Measurements from ENCODE around the gene SLC25A21.

Gene SLC25A21

DNA sequence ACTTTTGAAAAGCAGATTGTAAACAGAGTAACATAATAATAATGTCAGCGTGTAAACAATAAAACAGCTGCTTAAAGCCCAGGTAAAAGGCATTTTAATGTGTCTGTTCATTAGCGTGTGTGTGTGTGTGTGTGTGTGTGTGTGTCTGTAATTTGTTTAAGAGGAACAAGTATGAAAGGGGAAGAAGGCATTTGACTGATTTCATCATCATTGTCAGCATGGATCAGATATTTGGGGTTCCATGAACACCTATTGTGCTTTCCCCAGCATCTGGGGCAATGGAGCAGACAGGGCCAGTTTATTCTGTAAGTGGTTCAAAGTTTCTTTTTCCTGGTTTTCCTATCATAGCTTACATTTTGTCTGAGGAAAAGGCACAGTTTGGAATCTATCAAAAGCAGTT lies 28.9 kb downstream of the SLC25A21 start:
- no peak for DNase-seq (ENCODE audit: low read depth)

- no peak for DNase-seq (ENCODE audit: low read depth)
Measured at GRCh38 chr14:37142835-37143401, 29.5 kb downstream of the SLC25A21 start.

- no peak for DNase-seq (ENCODE audit: low read depth)
Measured at GRCh38 chr14:37140176-37140575, 32.2 kb downstream of the SLC25A21 start.

- no peak for DNase-seq (ENCODE audit: low read depth)
Measured at GRCh38 chr14:37139710-37140109, 32.7 kb downstream of the SLC25A21 start.

DNA sequence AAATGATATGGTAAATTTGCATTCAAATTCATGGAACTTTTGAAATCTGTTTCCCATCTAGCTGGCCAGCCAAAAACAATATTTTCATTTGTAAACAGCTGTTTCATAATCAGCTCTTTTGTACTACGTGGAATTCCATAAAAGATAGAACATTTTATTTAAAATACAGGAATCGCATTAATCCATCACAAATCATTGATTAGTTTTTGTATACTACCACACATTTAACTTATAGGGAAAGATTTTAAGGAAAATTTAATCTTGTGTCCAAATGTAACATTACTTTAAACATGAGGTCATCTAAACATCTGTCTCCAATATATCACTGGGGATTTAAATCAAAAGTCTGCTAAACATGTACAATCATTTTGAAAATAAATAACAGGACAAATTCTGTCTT lies 33.5 kb downstream of the SLC25A21 start:
- DNase-seq (ENCODE audit: low read depth): no peak

DNA sequence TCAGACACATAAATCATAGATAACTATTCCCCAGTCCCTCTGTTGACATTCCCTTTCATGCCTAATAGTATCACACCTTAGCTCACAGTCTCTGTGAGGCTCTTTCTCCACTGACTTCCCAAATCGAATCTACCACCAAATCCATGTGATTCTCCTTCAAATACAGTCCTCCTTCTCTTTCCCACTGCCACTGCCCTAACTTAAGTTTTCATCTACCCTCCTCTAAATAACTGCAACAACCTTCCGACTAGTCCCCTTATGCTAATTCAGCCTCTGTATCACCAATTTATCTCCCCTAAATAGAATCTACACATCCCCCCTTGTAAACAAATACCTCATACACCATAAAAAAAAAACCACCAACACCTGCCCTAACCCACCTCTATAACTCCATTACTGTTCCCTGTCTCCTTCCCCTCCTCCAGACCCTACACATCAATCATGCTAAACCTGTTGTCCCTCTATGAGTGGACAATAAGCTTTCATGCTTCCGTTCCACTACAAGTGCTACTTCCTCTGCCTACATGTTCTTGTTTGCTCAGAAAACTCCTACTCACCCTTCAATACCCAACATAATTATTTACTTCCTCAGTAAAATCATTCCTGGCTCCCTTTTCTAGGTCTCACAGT lies 39.0 kb downstream of the SLC25A21 start:
- DNase-seq (ENCODE audit: low read depth): no peak

- no peak for DNase-seq (ENCODE audit: low read depth)
Measured at GRCh38 chr14:37131205-37131604, 41.2 kb downstream of the SLC25A21 start.

DNA sequence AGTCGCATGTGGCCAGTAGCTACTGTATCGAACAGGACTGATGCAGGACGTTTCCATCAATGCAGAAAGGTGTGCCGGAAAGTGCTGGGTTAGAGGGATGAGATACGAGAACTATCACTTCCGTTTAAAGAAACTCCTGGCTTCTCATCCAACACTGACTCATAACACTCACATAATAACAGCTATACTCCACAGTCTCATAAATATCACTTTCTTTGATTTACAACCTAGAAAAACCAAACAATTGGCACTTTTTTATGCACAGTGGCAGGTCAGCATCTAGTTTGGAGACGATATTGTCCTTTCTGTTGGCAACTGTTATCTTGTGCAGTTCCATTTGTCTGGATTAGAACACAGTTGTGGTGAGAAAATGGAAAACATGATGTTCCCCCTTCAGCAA lies 43.4 kb downstream of the SLC25A21 start:
- DNase-seq (ENCODE audit: low read depth): no peak

- no peak for DNase-seq (ENCODE audit: low read depth)
Measured at GRCh38 chr14:37124614-37125013, 47.8 kb downstream of the SLC25A21 start.

DNA sequence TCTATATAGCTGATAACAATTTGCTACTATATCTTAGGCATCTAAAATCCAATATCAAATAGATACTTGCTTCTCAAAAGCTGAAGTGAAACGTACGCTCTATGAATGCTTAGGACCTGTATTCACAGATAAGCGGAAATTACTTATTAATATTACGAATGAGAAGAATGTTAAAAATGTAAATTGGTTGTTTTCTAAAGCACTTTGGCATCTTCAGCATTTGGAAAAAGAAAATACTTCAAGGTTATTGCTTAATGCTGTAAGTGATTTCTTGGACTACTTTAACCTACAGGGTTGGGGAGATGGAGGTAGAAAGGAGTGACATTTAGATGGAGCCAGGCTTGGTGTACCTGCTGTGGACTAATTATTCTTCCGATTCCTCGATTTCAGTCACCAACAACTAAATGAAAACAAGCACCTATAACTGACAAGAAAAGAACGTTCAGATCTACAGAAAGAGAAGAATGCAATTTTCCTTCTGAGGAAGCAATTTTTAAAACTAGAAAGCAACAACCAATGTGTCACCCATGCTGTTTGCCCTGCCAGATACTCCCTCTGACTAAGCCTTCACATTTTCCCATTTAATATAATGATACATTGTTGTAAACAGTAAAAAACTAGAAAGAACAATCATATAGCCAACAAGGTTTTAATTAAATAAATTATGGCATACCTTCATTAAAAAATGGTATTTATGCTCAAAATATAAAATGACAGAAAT lies 49.3 kb downstream of the SLC25A21 start:
- no peak for DNase-seq (ENCODE audit: low read depth)

DNA sequence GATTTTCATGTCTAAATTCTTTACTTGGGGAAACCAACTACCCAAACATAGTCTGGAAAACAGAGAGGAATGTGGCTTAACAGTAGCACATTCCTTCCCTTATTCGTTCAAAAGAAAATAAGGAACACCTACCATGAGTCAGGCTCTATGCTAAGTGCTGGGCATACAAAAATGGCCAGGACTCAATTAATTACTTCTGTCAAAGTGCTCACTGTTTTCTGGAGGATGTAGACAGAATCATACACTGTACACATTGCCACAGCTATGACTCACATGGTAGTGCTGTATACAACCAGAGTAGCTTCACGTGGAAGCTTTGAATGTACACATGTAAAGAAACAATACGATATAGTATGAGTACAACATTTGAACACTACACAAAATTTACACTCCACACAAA lies 50.1 kb downstream of the SLC25A21 start:
- no peak for DNase-seq (ENCODE audit: low read depth)

- no peak for DNase-seq (ENCODE audit: low read depth)
Measured at GRCh38 chr14:37118673-37119366, 53.6 kb downstream of the SLC25A21 start.

- no peak for DNase-seq (ENCODE audit: low read depth)
Measured at GRCh38 chr14:37116933-37117849, 55.2 kb downstream of the SLC25A21 start.

DNA sequence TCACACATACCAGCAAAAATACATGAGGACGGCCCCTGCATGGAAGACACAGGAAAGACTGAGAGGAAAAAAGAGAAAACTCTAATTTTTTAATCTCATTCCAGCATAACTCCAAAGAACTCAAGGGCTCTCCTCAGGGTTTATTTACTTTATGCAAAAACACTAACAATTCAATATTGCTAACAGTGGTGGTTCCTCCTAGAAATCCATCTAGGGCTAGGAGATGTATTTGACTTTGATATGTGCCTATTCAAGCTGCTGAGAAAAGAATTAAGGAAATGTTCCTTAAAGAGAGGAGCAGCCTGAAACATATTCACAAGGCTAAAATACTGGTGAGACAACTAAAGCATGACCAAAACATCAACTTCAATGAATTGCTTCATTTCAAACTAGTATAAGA lies 57.0 kb downstream of the SLC25A21 start:
- no peak for DNase-seq (ENCODE audit: low read depth)

DNA sequence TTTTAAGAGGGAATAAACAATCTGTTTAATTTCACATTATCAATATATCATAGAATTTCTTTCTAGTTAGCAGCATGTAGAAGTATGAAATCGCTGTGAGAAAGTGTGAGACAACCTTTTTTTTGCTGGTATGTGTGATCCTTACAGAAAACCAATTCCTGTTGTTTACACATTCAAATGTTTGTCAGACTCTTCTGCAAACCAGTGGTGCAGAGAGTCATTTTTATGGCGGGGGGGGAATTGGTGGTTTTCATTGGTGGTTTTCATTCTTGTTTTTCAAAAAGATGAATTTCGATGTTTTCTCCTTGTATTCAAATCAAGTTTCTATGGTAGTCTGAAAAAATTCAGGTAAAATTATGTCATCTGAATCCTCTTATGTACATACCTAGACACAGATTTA lies 57.8 kb downstream of the SLC25A21 start:
- DNase-seq (ENCODE audit: low read depth): no peak

GRCh38 chr14:37114002-37114401 lies 58.4 kb downstream of the SLC25A21 start:
- no peak for DNase-seq (ENCODE audit: low read depth)

GRCh38 chr14:37098132-37098531 lies 74.3 kb downstream of the SLC25A21 start:
- DNase-seq (ENCODE audit: low read depth): no peak

- no peak for DNase-seq (ENCODE audit: low read depth)
Measured at GRCh38 chr14:37094502-37094901, 77.9 kb downstream of the SLC25A21 start.

- DNase-seq (ENCODE audit: low read depth): no peak
Measured at GRCh38 chr14:37093364-37093763, 79.0 kb downstream of the SLC25A21 start.

DNA sequence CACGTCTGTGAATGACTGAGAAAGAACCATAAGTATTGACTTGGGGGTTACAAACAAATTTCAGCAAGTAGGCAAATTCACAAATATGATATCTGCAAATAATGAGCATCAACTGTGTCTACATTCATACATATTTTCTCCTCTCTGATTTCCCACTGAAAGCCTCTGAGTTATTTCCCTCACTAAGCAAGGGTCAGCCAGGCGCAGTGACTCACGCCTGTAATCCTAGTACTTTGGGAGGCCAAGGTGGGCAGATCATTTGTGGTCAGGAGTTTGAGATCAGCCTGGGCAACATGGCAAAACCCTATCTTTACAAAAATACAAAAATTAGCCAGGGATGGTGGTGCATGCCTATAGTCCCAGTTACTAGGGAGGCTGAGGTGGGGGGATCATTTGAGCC lies 80.8 kb downstream of the SLC25A21 start:
- DNase-seq (ENCODE audit: low read depth): no peak

DNA sequence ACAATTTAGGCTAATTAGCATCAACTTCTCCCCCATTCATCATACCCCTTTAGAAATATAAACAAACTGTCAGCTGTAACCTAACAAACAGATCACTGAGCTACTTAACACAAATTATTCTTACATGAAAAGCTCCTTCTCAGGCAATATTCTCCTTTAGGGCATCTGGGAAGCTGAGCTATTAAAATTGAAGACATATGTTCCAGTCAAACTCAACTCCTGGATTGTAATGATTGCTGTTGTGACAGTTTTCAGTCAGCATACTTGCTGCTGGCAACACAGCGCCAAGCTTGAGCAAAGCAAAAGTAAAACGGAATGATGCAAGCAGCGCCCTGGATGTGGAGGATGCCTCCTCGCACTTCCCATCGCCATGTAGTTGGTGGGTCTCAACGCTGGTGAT lies 82.4 kb downstream of the SLC25A21 start:
- DNase-seq (ENCODE audit: low read depth): no peak

DNA sequence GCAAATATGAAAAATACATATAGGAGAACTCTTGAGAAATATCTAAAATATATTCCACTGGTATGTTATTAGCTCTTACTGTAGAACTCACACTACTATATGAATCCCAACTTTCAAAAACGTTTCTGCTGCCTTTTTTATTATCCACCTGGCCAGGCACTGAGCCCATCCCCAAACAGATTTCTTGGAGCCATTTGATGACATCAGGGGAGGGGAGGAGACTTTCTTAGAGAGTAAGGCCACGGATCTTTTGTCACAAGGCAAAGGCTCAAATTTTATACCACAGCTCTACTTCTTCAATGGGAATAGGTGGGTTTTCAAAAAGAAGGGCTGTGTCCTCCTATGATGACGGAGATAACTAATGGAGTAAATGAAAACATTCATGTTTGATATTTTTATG lies 83.0 kb downstream of the SLC25A21 start:
- no peak for DNase-seq (ENCODE audit: low read depth)

Data from activated T-helper 1 cell treated with Interleukin-2 at 50 U/mL for 16 hours (primary cell).